HEK293T (cell line): ENCODE results near the gene GAN.

Experiments used
- ARNT ChIP-seq: fragments of 450-650 bp; IDR thresholded peaks from 2 replicates; pipeline ENCODE4 v1.6.1; 2017; ENCODE audit warnings: mild to moderate bottlenecking
- BHLHE40 ChIP-seq: fragments of 450-650 bp; IDR thresholded peaks from 2 replicates; pipeline ENCODE4 v1.6.1; 2016; ENCODE audit warnings: mild to moderate bottlenecking, moderate library complexity, borderline replicate concordance
- ELF4 ChIP-seq: fragments of 450-650 bp; IDR thresholded peaks from 2 replicates; pipeline ENCODE4 v1.6.1; 2017; ENCODE audit warnings: antibody characterized with exemption
- FOXK2 ChIP-seq: fragments of 450-650 bp; IDR thresholded peaks from 2 replicates; pipeline ENCODE4 v1.6.1; 2016; ENCODE audit warnings: mild to moderate bottlenecking
- FOXM1 ChIP-seq: fragments of 450-650 bp; IDR thresholded peaks from 2 replicates; pipeline ENCODE4 v1.6.1; 2017; ENCODE audit warnings: mild to moderate bottlenecking, borderline replicate concordance
- SUZ12 ChIP-seq: fragments of 450-650 bp; IDR thresholded peaks from 2 replicates; pipeline ENCODE4 v1.6.1; 2016; ENCODE audit warnings: mild to moderate bottlenecking

- TF ChIP-seq ELF4, result no peak
- TF ChIP-seq SUZ12, result no peak
- no peak for TF ChIP-seq BHLHE40
- TF ChIP-seq FOXK2, result no peak
- no peak for TF ChIP-seq FOXM1
- TF ChIP-seq ARNT, result no peak
Observed at GRCh38 chr16:81347425-81347824, 32.7 kb downstream of the GAN start.
